ENCODE data around the gene SERP1.
A peak's percentile ranks its signal among the peaks of the same experiment; 100 is the strongest.

Gene SERP1

DNA sequence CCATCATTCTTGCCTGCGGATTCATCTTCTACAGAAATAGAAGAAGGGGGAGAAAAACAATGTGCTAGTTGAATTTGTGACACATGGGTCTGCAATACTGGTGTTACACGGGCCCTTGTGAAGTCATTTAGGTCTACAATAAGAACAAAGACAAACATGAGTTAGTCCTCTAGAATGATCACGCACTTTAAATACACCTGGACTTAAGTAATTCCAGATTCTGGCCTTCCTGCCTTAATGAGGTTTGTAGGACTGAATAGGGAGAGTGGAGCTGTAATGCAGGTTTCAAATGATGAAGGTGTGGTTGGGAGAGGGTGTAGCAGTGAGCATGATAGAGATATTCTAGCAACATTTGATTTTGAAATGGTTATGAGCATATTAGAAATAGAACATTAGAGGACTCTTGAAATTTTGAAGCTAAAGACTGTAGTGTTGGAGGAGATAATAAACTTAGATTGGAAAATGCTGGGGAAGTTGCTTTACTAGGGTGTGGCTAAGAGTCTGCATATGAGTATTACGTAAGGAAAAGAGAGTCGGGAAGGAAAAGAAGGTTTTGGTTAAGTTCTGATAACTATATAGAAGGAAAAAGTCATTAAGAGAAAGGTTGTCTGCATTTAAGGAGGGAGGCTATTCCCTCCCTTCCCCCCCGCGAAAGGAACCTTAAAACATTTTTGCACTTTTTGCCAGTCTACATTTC is 897 bp upstream of the SERP1 start:
- TF ChIP-seq, protein P1, sequence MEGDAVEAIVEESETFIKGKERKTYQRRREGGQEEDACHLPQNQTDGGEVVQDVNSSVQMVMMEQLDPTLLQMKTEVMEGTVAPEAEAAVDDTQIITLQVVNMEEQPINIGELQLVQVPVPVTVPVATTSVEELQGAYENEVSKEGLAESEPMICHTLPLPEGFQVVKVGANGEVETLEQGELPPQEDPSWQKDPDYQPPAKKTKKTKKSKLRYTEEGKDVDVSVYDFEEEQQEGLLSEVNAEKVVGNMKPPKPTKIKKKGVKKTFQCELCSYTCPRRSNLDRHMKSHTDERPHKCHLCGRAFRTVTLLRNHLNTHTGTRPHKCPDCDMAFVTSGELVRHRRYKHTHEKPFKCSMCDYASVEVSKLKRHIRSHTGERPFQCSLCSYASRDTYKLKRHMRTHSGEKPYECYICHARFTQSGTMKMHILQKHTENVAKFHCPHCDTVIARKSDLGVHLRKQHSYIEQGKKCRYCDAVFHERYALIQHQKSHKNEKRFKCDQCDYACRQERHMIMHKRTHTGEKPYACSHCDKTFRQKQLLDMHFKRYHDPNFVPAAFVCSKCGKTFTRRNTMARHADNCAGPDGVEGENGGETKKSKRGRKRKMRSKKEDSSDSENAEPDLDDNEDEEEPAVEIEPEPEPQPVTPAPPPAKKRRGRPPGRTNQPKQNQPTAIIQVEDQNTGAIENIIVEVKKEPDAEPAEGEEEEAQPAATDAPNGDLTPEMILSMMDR (IDR thresholded peaks at IDR 0.05; ENCODE audit: insufficient read depth, low read length), result no peak
- TF ChIP-seq, protein P2, sequence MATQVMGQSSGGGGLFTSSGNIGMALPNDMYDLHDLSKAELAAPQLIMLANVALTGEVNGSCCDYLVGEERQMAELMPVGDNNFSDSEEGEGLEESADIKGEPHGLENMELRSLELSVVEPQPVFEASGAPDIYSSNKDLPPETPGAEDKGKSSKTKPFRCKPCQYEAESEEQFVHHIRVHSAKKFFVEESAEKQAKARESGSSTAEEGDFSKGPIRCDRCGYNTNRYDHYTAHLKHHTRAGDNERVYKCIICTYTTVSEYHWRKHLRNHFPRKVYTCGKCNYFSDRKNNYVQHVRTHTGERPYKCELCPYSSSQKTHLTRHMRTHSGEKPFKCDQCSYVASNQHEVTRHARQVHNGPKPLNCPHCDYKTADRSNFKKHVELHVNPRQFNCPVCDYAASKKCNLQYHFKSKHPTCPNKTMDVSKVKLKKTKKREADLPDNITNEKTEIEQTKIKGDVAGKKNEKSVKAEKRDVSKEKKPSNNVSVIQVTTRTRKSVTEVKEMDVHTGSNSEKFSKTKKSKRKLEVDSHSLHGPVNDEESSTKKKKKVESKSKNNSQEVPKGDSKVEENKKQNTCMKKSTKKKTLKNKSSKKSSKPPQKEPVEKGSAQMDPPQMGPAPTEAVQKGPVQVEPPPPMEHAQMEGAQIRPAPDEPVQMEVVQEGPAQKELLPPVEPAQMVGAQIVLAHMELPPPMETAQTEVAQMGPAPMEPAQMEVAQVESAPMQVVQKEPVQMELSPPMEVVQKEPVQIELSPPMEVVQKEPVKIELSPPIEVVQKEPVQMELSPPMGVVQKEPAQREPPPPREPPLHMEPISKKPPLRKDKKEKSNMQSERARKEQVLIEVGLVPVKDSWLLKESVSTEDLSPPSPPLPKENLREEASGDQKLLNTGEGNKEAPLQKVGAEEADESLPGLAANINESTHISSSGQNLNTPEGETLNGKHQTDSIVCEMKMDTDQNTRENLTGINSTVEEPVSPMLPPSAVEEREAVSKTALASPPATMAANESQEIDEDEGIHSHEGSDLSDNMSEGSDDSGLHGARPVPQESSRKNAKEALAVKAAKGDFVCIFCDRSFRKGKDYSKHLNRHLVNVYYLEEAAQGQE (IDR thresholded peaks at IDR 0.05; ENCODE audit: insufficient replicate concordance, low read depth), result no peak
- TF ChIP-seq POLR2AphosphoS5 (IDR thresholded peaks at IDR 0.05; ENCODE audit: low read depth) (no peak; the same call in 1 of the 2 replicates), SPI1 (IDR thresholded peaks at IDR 0.05; ENCODE audit: borderline replicate concordance, low read depth) (no peak; the same call in 1 of the 2 replicates)
- peak overlapping the region; percentile 96 for H3K27ac ChIP-seq (replicated peaks)
- H3K27me3 ChIP-seq (ENCODE audit: insufficient read depth, poor library complexity, severe bottlenecking), result no peaks in the 10 kb centered on the region
- H3K4me3 ChIP-seq (replicated peaks; ENCODE audit: insufficient read depth, low read length), result peak overlapping the region; percentile 96
- DNase-seq (ENCODE audit: low read depth in 1 of 2, low spot score in 1 of 2), result peak in 1 of 2 experiments; percentile 35

DNA sequence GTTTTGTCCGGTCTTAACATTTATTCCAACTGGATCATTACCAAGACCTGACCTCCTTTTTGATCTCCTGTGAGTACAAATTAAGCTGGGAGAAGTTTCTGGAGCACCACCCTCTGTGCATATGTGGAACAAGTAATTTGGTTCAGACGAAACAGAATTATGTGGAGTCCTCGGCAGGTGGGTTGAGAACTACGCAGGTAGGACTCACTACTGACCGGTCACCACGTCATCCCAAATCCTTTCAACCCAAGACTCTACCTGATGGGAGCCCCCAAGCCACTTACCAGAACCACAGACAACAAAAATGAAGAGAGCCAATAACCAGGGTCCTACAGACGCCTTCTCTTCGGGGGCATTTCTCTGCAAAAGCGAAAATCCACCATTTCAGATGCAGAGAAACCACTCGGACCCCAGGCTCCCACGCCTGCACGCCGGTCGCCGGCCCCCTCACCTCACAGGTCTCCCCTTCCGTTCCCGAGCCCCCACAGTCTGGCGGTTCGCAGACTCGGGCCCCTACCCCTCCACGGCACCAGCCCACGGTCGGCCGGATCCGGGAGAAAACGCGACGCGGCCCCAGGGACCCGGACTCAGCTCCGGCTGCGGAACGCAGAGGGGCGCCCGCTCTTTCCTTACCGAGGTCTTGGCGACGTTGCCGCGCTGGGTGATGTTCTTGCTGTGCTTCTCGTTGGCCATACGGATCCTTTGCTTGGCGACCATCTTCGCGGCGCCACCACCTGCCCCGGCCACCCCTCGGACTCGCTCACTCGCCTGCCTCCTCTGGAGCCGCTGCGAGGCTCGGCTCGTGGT is 674 bp downstream of the SERP1 start:
- peak overlapping the region; percentile 70 for H3K4me3 ChIP-seq (replicated peaks; ENCODE audit: insufficient read depth, low read length)
- H3K27ac ChIP-seq (replicated peaks), result peak overlapping the region; percentile 96
- TF ChIP-seq POLR2AphosphoS5 (IDR thresholded peaks at IDR 0.05; ENCODE audit: low read depth) (no peak), SPI1 (IDR thresholded peaks at IDR 0.05; ENCODE audit: borderline replicate concordance, low read depth) (no peak), GABPA (IDR thresholded peaks at IDR 0.05; ENCODE audit: low read depth) (no peak)
- TF ChIP-seq, protein P1 (IDR thresholded peaks at IDR 0.05; ENCODE audit: insufficient read depth, low read length), result no peak
- TF ChIP-seq, protein P2 (IDR thresholded peaks at IDR 0.05; ENCODE audit: insufficient replicate concordance, low read depth), result no peak
- no peak for DNase-seq (ENCODE audit: low read depth in 1 of 2, low spot score in 1 of 2)
- no peaks in the 10 kb centered on the region for H3K27me3 ChIP-seq (ENCODE audit: insufficient read depth, poor library complexity, severe bottlenecking)

DNA sequence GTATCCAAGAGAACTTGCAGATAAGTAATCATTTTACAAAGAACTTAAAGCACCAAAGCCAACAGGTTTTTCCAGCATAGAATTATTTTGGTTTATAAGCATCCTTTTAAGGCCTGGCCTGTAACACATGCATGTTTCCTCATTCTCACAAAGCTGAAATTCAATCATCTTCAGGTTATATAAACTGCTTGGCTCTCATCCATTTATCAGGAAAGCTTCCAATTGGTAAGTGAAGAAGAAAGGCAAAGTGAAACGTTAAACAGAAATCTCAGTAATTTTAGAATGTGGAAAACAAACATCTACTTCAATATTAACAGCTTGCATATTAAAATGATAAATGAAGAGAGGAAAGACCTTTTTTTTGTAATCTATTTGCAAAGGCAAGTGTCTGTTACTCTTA is 1.6 kb downstream of the SERP1 start:
- TF ChIP-seq, protein P1 (IDR thresholded peaks at IDR 0.05; ENCODE audit: insufficient read depth, low read length), result no peak
- no peak for TF ChIP-seq GABPA (IDR thresholded peaks at IDR 0.05; ENCODE audit: low read depth)
- TF ChIP-seq POLR2AphosphoS5 (IDR thresholded peaks at IDR 0.05; ENCODE audit: low read depth), result no peak
- no peak for TF ChIP-seq SPI1 (IDR thresholded peaks at IDR 0.05; ENCODE audit: borderline replicate concordance, low read depth)
- TF ChIP-seq, protein P2 (IDR thresholded peaks at IDR 0.05; ENCODE audit: insufficient replicate concordance, low read depth), result no peak
- Histone ChIP-seq H3K27ac (replicated peaks) (peak overlapping the region; percentile 96), H3K4me3 (replicated peaks; ENCODE audit: insufficient read depth, low read length) (peak overlapping the region; percentile 70), H3K27me3 (ENCODE audit: insufficient read depth, poor library complexity, severe bottlenecking) (no peaks in the 10 kb centered on the region)
- no peak for DNase-seq (ENCODE audit: low read depth in 1 of 2, low spot score in 1 of 2)

Measured in HL-60 (cell line).